ENCODE results near the gene SLC51B. TPM values are rescaled to one million over a fixed set of nuclear protein-coding genes. Genes with fewer than 3 reads are reported as not detected.

The SLC51B gene
- total RNA-seq, 1 experiment from 2014 or later, result not detected

- BruUV-seq (replicated peaks), result no TSS peak
- H3K79me2 ChIP-seq (ENCODE audit: insufficient read depth, low read length), result no peaks in the 10 kb centered on the region
- intact Hi-C loops (cut with micrococcal nuclease), result no loop called here
These were observed 52.6 kb downstream of the SLC51B start for GRCh38 chr15:65097651-65098263.

More at GRCh38 chr15:65097651-65098263, 52.6 kb downstream of the SLC51B start:
- Histone ChIP-seq H2AFZ (ENCODE audit: low read depth, low read length, poor library complexity, severe bottlenecking) (no peak overlapping the region), H3K36me3 (ENCODE audit: control insufficient read depth in 1 of 2, insufficient read depth in 2 of 2, low read length in 2 of 2) (peaks cover 6% of the 10 kb centered on the region in 2 experiments; a peak in 3 of 4 replicates), H3K27me3 (ENCODE audit: insufficient read depth, low read length) (no peaks in the 10 kb centered on the region), H3K4me1 (ENCODE audit: control insufficient read depth in 1 of 2, insufficient read depth in 2 of 2, low read length in 2 of 2) (no peaks in the 10 kb centered on the region), H3K4me3 (replicated peaks in 1 of 2; ENCODE audit: low read depth in 1 of 2, low read length in 2 of 2) (no peak overlapping the region), H4K20me1 (ENCODE audit: insufficient read depth) (no peaks in the 10 kb centered on the region), H3K9me3 (ENCODE audit: control insufficient read depth in 1 of 2, insufficient read depth in 1 of 2, low read depth in 1 of 2, low read length in 2 of 2) (no peaks in the 10 kb centered on the region), H3K9me2 (ENCODE audit: insufficient read depth) (no peaks in the 10 kb centered on the region), H3K4me2 (ENCODE audit: low read length) (no peak overlapping the region), H3K27ac (ENCODE audit: low read depth, low read length) (no peak overlapping the region), H3K9ac (ENCODE audit: low read length) (no peak overlapping the region)
- ATAC-seq, result no peak
- no peak for DNase-seq (ENCODE audit: low read depth, low spot score)
- TF ChIP-seq FOSL1 (IDR thresholded peaks at IDR 0.05; ENCODE audit: low read depth) (no peak), ZBTB33 (IDR thresholded peaks at IDR 0.05; ENCODE audit: extremely low read depth, insufficient replicate concordance, low read length) (no peak), EZH2 (IDR thresholded peaks at IDR 0.05) (no peak), ATF3 (IDR thresholded peaks at IDR 0.05) (no peak), EGR1 (IDR thresholded peaks at IDR 0.05; ENCODE audit: low read depth) (no peak), RAD21 (IDR thresholded peaks at IDR 0.05; ENCODE audit: low read depth) (no peak), TCF7L2 (IDR thresholded peaks at IDR 0.05; ENCODE audit: borderline replicate concordance, extremely low read depth, insufficient read depth, insufficient read length) (no peak), ELF1 (IDR thresholded peaks at IDR 0.05; ENCODE audit: borderline replicate concordance, low read depth) (no peak), ZNF274 (IDR thresholded peaks at IDR 0.05; ENCODE audit: low read depth, low read length) (no peak), CBX3 (IDR thresholded peaks at IDR 0.05; ENCODE audit: low read depth) (no peak), JUND (IDR thresholded peaks at IDR 0.05) (no peak), POLR2A (IDR thresholded peaks at IDR 0.05; ENCODE audit: borderline replicate concordance, extremely low read depth, insufficient read depth, insufficient read length) (no peak), SIN3A (IDR thresholded peaks at IDR 0.05; ENCODE audit: low read depth) (no peak)
- TF ChIP-seq, protein P1, sequence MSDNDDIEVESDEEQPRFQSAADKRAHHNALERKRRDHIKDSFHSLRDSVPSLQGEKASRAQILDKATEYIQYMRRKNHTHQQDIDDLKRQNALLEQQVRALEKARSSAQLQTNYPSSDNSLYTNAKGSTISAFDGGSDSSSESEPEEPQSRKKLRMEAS (IDR thresholded peaks at IDR 0.05), result no peak
- POLR2A ChIA-PET, result no interaction called here
- CTCF ChIA-PET, result no interaction called here
- RAD21 ChIA-PET (ENCODE audit: low non-redundant PET in 1 of 2, low total read pairs in 2 of 2, uncharacterized antibody in 2 of 2, unreplicated experiment in 2 of 2), result no interaction called here

Measured in HCT116 (cell line).